HG03045 (cell line): ENCODE measurements around the gene SLC9B1.
A peak's percentile ranks its signal among the peaks of the same experiment; 100 is the strongest.

Source experiments
- ATAC-seq: cut with Tn5 transposase; IDR thresholded peaks from one replicate; pipeline ENCODE4 v1.9.1; 2021; ENCODE audit warnings: mild to moderate bottlenecking, moderate library complexity; ENCODE audit not compliant: unreplicated experiment

The SLC9B1 gene

GRCh38 chr4:103019308-103020124 is at the start of gene SLC9B1:
TSS of gene SLC9B1 (minus strand) at chr4:103019705. CDS start at chr4:102991711, 27,994 bp downstream.
- peak; percentile 99 for ATAC-seq

- ATAC-seq: no peak
These were observed 48.5 kb upstream of the SLC9B1 start for GRCh38 chr4:103067841-103068547.

- ATAC-seq: no peak
These were observed 41.1 kb upstream of the SLC9B1 start for GRCh38 chr4:103060453-103061148.

GRCh38 chr4:103054030-103054429 is 34.5 kb upstream of the SLC9B1 start:
- no peak for ATAC-seq

- no peak for ATAC-seq
These were observed 33.3 kb upstream of the SLC9B1 start for GRCh38 chr4:103052779-103053178.

- ATAC-seq: no peak
These were observed 32.6 kb upstream of the SLC9B1 start for GRCh38 chr4:103052145-103052544.

GRCh38 chr4:103050736-103051436 is 31.4 kb upstream of the SLC9B1 start:
- ATAC-seq: no peak

GRCh38 chr4:103046416-103047290 is 27.1 kb upstream of the SLC9B1 start:
- ATAC-seq: peak; percentile 92

GRCh38 chr4:103044183-103044582 is 24.7 kb upstream of the SLC9B1 start:
- ATAC-seq: no peak

- no peak for ATAC-seq
These were observed 16.7 kb upstream of the SLC9B1 start for GRCh38 chr4:103036169-103036568.

GRCh38 chr4:103032574-103032973 is 13.1 kb upstream of the SLC9B1 start:
- ATAC-seq: no peak

GRCh38 chr4:103030791-103031190 is 11.3 kb upstream of the SLC9B1 start:
- no peak for ATAC-seq

GRCh38 chr4:103029300-103029699 is 9.8 kb upstream of the SLC9B1 start:
- ATAC-seq: no peak

- no peak for ATAC-seq
These were observed 7.4 kb upstream of the SLC9B1 start for GRCh38 chr4:103026868-103027267.

- ATAC-seq: no peak
These were observed 5.5 kb upstream of the SLC9B1 start for GRCh38 chr4:103024996-103025395.

GRCh38 chr4:103021120-103021519 is 1.6 kb upstream of the SLC9B1 start:
- no peak for ATAC-seq

- no peak for ATAC-seq
These were observed 856 bp downstream of the SLC9B1 start for GRCh38 chr4:103018391-103019307.

GRCh38 chr4:103012551-103012950 is 7.0 kb downstream of the SLC9B1 start:
- ATAC-seq: no peak

- ATAC-seq: no peak
These were observed 7.4 kb downstream of the SLC9B1 start for GRCh38 chr4:103012060-103012459.
